ENCODE measurements around the gene OR6C70. TPM values are rescaled to one million over a fixed set of nuclear protein-coding genes. Genes with fewer than 3 reads are reported as not detected.
"Not testable (repeated sequence)": the region's sequence is repeated elsewhere in the genome, so short reads cannot be mapped to it uniquely, and the experiment has no call there.

The OR6C70 gene
- total and polyA plus RNA-seq, 4 donors, result not detected

GRCh38 chr12:55467836-55468235 lies 2.1 kb downstream of the OR6C70 start:
- H3K4me1 ChIP-seq (ENCODE audit: control insufficient read depth in 5 of 5, insufficient read depth in 5 of 5, low read length in 5 of 5), result no peaks in the 10 kb centered on the region
- no peaks in the 10 kb centered on the region for H3K27me3 ChIP-seq (ENCODE audit: control insufficient read depth in 3 of 3, insufficient read depth in 3 of 3, low read length in 2 of 3)
- H3K27ac ChIP-seq (ENCODE audit: low read depth in 1 of 2, low read length in 1 of 2), result no peak overlapping the region
- H3K9me3 ChIP-seq (ENCODE audit: control insufficient read depth in 4 of 4, insufficient read depth in 3 of 4, low read length in 3 of 4), result no peaks in the 10 kb centered on the region
- no peak overlapping the region for H3K9ac ChIP-seq (ENCODE audit: insufficient read depth in 1 of 2, low read length in 2 of 2)
- TF ChIP-seq, protein P1, sequence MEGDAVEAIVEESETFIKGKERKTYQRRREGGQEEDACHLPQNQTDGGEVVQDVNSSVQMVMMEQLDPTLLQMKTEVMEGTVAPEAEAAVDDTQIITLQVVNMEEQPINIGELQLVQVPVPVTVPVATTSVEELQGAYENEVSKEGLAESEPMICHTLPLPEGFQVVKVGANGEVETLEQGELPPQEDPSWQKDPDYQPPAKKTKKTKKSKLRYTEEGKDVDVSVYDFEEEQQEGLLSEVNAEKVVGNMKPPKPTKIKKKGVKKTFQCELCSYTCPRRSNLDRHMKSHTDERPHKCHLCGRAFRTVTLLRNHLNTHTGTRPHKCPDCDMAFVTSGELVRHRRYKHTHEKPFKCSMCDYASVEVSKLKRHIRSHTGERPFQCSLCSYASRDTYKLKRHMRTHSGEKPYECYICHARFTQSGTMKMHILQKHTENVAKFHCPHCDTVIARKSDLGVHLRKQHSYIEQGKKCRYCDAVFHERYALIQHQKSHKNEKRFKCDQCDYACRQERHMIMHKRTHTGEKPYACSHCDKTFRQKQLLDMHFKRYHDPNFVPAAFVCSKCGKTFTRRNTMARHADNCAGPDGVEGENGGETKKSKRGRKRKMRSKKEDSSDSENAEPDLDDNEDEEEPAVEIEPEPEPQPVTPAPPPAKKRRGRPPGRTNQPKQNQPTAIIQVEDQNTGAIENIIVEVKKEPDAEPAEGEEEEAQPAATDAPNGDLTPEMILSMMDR (IDR thresholded peaks at IDR 0.05; ENCODE audit: control extremely low read depth, extremely low read depth), result no peak
- H3K36me3 ChIP-seq (ENCODE audit: control insufficient read depth in 4 of 4, insufficient read depth in 4 of 4, low read length in 4 of 4), result no peaks in the 10 kb centered on the region
- DNase-seq (no peak), ATAC-seq (ENCODE audit: insufficient read depth, low FRiP score) (no peak)
- WGBS, 2 donors, result 33 to 48% methylated on average over 2 of the region's 2 CpGs
- H3K4me3 ChIP-seq, result no peak overlapping the region

DNA sequence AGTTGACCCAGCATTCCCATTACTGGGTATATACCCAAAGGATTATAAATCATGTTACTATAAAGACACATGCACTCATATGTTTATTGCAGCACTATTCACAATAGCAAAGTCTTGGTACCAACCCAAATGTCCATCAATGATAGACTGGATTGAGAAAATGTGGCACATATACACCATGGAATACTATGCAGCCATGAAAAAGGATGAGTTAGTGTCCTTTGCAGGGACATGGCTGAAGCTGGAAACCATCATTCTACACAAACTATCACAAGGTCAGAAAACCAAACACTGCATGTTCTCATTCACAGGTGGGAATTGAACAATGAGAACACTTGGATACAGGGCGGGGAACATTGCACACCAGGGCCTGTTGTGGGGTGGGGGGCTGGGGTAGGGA lies 5.0 kb downstream of the OR6C70 start:
- WGBS, 2 donors, result 95 to 96% methylated on average over 1 of the region's 1 CpG
- H3K27me3 ChIP-seq (ENCODE audit: control insufficient read depth in 3 of 3, insufficient read depth in 3 of 3, low read length in 2 of 3); DNase-seq; H3K9ac ChIP-seq (ENCODE audit: insufficient read depth in 1 of 2, low read length in 2 of 2); H3K27ac ChIP-seq (ENCODE audit: low read depth in 1 of 2, low read length in 1 of 2); H3K4me3 ChIP-seq; H3K36me3 ChIP-seq (ENCODE audit: control insufficient read depth in 4 of 4, insufficient read depth in 4 of 4, low read length in 4 of 4); H3K4me1 ChIP-seq (ENCODE audit: control insufficient read depth in 5 of 5, insufficient read depth in 5 of 5, low read length in 5 of 5); H3K9me3 ChIP-seq (ENCODE audit: control insufficient read depth in 4 of 4, insufficient read depth in 3 of 4, low read length in 3 of 4); ATAC-seq (ENCODE audit: insufficient read depth, low FRiP score): not testable (repeated sequence)

DNA sequence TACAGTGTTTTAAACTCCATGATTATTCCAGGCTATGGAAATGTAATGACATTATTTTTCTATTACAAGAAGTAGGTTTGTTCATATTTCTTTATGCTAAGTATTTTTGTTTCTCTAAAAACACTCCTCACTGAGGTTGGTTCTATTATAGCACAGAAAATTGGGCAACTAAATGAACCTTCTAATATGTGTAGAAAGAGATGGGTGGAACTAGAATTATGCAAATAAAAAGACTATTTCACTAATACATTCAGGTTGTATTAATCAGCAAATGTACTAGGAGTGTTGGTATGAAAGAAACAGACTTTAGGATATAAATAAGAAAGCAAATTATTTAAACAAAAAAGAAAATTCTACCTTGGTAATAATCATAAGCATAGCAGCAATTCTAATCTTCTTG lies 21.1 kb downstream of the OR6C70 start:
- Histone ChIP-seq H3K27ac (ENCODE audit: low read depth in 1 of 2, low read length in 1 of 2) (no peak overlapping the region), H3K4me3 (no peak overlapping the region), H3K4me1 (ENCODE audit: control insufficient read depth in 5 of 5, insufficient read depth in 5 of 5, low read length in 5 of 5) (no peaks in the 10 kb centered on the region), H3K27me3 (ENCODE audit: control insufficient read depth in 3 of 3, insufficient read depth in 3 of 3, low read length in 2 of 3) (no peaks in the 10 kb centered on the region), H3K9me3 (ENCODE audit: control insufficient read depth in 4 of 4, insufficient read depth in 3 of 4, low read length in 3 of 4) (no peaks in the 10 kb centered on the region), H3K36me3 (ENCODE audit: control insufficient read depth in 4 of 4, insufficient read depth in 4 of 4, low read length in 4 of 4) (no peaks in the 10 kb centered on the region), H3K9ac (ENCODE audit: insufficient read depth in 1 of 2, low read length in 2 of 2) (no peak overlapping the region)
- DNase-seq, result no peak
- TF ChIP-seq, protein P1 (IDR thresholded peaks at IDR 0.05; ENCODE audit: control extremely low read depth, extremely low read depth), result no peak
- no peak for ATAC-seq (ENCODE audit: insufficient read depth, low FRiP score)

DNA sequence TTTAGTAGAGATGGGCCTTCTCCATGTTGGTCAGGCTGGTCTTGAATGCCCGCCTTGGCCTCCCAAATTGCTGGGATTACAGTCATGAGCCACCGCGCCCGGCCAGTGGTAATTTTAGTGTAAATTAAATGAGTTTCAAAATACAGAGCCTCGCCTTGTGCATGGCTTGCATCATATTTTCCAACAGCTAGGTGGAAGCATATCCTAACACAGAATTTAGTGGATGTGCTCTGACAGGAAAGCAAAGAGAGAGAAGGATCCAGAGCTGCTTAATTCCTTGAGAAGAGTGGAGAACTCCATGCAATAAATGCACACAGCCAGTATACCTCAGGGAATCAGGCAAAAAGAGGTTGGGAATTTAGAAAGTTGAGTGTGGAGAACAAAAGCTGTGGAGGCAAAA lies 23.6 kb downstream of the OR6C70 start:
- Histone ChIP-seq H3K9me3 (ENCODE audit: control insufficient read depth in 4 of 4, insufficient read depth in 3 of 4, low read length in 3 of 4) (peaks cover 0 to 1% (median 0%) of the 10 kb centered on the region in 4 donors), H3K4me1 (ENCODE audit: control insufficient read depth in 5 of 5, insufficient read depth in 5 of 5, low read length in 5 of 5) (no peaks in the 10 kb centered on the region), H3K27me3 (ENCODE audit: control insufficient read depth in 3 of 3, insufficient read depth in 3 of 3, low read length in 2 of 3) (no peaks in the 10 kb centered on the region), H3K27ac (ENCODE audit: low read depth in 1 of 2, low read length in 1 of 2) (no peak overlapping the region), H3K4me3 (no peak overlapping the region), H3K9ac (ENCODE audit: insufficient read depth in 1 of 2, low read length in 2 of 2) (no peak overlapping the region), H3K36me3 (ENCODE audit: control insufficient read depth in 4 of 4, insufficient read depth in 4 of 4, low read length in 4 of 4) (no peaks in the 10 kb centered on the region)
- WGBS, 2 donors, result 88 to 89% methylated on average over 5 of the region's 5 CpGs
- TF ChIP-seq, protein P1 (IDR thresholded peaks at IDR 0.05; ENCODE audit: control extremely low read depth, extremely low read depth), result no peak
- DNase-seq, result no peak
- no peak for ATAC-seq (ENCODE audit: insufficient read depth, low FRiP score)
